ENCODE data around the gene OGG1.
A peak's percentile ranks its signal among the peaks of the same experiment; 100 is the strongest.

Gene OGG1

DNA sequence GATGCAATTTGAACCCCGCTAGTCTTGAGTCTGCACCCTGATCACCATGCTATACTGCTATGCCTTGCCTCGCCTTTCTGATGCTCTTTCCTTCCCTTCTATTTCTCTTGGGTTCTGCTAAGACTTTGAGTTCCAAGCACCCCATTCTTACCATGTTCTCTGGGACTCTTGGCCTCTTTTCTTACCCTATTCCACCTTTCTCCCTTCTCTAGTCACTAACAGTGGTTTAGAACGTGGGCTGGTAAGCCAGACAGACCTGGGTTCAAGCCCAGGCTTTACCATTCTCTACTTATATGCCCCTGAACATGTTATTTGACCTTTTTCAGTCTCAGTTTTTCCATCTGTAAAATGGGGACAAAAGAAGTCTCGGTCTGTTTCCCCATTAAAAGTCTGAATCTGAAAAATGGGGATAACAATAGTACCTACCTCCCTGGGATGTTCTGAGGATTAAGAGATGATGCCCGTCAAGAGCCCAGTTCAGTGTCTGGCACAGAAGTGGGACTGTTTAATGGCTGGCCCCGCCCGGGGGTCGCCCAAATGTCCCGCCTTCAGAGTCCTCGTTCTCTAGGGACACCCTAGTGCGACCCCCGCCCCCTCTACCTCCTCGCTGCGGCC is 42.1 kb downstream of the OGG1 start:
- TF ChIP-seq, protein P1, sequence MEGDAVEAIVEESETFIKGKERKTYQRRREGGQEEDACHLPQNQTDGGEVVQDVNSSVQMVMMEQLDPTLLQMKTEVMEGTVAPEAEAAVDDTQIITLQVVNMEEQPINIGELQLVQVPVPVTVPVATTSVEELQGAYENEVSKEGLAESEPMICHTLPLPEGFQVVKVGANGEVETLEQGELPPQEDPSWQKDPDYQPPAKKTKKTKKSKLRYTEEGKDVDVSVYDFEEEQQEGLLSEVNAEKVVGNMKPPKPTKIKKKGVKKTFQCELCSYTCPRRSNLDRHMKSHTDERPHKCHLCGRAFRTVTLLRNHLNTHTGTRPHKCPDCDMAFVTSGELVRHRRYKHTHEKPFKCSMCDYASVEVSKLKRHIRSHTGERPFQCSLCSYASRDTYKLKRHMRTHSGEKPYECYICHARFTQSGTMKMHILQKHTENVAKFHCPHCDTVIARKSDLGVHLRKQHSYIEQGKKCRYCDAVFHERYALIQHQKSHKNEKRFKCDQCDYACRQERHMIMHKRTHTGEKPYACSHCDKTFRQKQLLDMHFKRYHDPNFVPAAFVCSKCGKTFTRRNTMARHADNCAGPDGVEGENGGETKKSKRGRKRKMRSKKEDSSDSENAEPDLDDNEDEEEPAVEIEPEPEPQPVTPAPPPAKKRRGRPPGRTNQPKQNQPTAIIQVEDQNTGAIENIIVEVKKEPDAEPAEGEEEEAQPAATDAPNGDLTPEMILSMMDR (conservative IDR thresholded peaks at IDR 0.05; ENCODE audit: low read length), result no peak
- H3K4me3 ChIP-seq (ENCODE audit: low read length), result peak overlapping the region; percentile 99
- no peak for DNase-seq (ENCODE audit: low read depth)

DNA sequence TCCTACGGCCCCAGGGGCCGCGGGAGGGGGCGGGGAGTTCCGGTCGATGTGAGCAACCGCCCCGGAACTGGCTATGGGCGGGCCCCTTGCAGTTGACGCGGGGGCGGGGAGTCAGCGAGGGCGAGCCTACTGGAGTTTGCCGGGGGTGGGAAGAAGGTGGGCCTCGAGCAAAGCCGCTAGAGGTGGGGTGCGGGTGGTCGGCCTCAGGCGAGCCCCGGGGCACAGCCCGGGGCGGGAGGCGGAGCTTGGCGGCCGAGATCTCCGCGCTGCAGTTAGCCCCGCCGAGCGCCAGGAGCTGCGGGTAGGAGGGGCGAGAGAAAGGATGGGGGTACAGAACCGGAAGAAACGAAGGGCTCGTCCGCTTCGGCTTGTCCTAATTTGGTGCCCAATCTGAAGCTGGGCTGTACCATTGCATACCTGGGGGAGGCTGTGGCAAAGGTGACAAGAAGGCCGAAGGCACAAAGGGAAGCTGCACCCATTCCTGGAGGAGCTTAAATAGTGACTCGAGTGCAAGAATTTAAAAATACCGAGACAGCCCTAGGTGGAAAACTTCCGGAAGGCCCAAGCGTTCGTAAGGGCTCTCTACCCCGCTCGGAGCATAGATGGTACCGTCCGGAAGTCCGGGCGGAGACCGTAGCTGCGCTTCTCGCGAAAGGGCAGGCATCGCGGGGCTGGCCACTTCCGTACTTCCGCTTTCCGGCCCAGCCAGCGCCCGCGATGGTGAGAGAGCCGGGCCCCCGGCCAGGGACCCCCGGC is 42.8 kb downstream of the OGG1 start, which contains the start of the genes ARPC4 and TADA3:
Gene ARPC4 (plus strand): TSS at position 678 of the 756 bp plus-strand sequence. CDS start 40 bp downstream, at position 718.
Gene TADA3 (minus strand): TSS at position 69 of the 756 bp plus-strand sequence. CDS start 1,007 bp downstream, outside the sequence.
- DNase-seq (ENCODE audit: low read depth), result peak; percentile 96
- TF ChIP-seq, protein P1 (conservative IDR thresholded peaks at IDR 0.05; ENCODE audit: low read length), result no peak

DNA sequence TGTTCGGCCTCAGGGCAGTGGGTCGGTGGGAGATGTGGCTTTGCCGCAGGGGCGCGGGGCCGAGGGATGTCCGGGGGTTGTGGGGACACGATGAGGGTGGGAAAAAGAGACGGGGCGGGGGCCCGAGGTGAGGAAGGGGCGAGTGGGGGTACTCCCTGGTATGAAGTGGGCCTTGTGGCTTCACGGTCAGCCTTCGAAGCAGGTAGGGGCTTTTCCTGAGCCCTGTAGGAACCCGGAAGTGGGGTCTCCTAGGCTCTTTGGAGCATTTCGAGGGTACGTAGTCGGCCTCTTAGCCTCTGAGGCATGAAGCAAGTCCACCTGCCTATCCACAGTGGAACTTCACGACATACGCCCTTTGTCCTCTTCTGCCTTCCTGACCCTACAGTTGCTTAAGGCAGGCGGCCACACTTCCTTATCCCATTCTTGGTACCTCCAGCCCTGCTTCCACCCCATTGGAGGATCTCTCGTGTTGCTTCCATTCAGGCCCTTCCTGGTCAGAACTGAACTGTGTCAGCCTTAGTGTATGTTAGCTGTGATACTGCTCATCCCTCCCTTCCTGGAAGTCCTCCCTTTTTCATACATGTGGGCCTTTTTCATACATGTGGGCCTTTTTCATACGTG is 43.5 kb downstream of the OGG1 start:
- DNase-seq (ENCODE audit: low read depth), result peak; percentile 59
- H3K4me3 ChIP-seq (ENCODE audit: low read length), result peak overlapping the region; percentile 99
- TF ChIP-seq, protein P1 (conservative IDR thresholded peaks at IDR 0.05; ENCODE audit: low read length), result no peak

More for the DNA sequence above, 42.8 kb downstream of the OGG1 start, which contains the start of the genes ARPC4 and TADA3:
- H3K4me3 ChIP-seq (ENCODE audit: low read length), result peak within 1 kb of the TSS; percentile 99

DNA sequence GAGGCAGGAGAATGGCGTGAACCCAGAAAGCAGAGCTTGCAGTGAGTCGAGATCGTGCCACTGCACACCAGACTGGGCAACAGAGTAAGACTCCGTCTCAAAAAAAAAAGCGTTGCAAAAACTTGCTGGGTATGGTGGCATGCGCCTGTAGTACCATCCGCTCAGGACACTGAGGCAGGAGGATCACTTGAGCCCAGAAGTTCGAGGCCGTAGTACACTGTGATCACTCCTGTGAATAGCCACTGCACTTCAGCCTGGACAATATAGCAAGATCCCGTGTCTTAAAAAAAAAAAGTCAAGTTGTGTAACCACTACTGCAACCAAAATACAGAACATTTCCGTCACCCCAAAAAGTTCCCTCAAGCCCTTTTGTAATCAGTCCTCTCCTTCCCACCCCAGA is 44.6 kb downstream of the OGG1 start:
- H3K4me3 ChIP-seq (ENCODE audit: low read length), result no peak overlapping the region
- TF ChIP-seq, protein P1 (conservative IDR thresholded peaks at IDR 0.05; ENCODE audit: low read length), result no peak
- DNase-seq (ENCODE audit: low read depth), result no peak

DNA sequence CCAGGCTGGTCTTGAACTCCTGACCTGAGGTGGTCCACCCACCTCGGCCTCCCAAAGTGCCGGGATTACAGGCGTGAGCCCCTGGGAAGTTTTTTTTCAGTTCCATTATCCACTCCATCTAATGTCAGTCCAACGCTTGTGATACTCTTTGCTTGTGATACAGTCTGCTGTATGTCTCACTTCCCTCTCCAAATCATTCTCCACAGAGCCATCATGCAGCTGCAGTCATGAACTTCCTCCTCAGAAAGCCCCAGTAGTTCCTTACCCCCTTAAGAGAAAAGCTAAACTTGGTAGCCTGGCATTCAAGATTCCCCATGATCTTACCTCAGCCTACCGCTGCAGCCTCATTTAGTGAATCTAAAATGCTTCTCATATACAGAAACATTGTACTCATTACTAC is 45.5 kb downstream of the OGG1 start:
- no peak for DNase-seq (ENCODE audit: low read depth)
- no peak overlapping the region for H3K4me3 ChIP-seq (ENCODE audit: low read length)
- TF ChIP-seq, protein P1 (conservative IDR thresholded peaks at IDR 0.05; ENCODE audit: low read length), result no peak

DNA sequence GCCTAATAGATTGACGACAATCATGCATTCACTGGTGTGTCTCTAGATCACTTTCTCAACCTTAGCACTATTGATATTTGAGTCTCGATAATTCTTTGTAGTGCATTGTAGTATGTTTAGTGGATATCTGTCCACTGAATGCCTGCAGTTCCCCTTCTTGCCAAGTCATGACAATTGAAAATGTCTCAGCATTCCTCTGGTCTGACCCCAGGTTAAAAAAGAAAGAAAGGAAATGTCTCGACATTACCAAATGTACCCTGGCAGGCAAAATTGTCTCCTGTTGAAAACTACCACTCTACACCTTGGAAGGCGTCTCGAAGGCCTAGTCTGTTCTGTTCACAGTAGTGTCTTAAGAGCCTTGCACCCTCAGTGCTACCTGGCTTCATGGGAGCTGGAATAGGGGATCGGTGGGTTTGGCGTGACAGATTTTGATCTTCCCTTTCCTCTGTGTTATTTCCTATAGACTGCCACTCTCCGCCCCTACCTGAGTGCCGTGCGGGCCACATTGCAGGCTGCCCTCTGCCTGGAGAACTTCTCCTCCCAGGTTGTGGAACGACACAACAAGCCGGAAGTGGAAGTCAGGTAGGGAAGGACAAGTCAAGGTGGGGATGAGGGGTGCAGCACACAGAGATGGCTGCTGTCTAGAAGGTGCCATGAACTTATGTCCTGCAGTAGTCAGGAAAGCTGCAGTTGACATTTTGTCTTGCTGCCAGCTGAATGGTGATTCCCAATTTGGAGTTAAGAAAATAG is 47.6 kb downstream of the OGG1 start:
- TF ChIP-seq, protein P1 (conservative IDR thresholded peaks at IDR 0.05; ENCODE audit: low read length), result no peak
- no peak overlapping the region for H3K4me3 ChIP-seq (ENCODE audit: low read length)
- no peak for DNase-seq (ENCODE audit: low read depth)
